Sigmoid colon (tissue), 4 donors: ENCODE measurements around the gene PSMG3.

Experiments
- POLR2A ChIP-seq, 2 donors: fragments of 450-650 bp; IDR thresholded peaks; one replicate each; pipeline ENCODE4 v1.6.1; 2016; ENCODE audit warnings: antibody characterized with exemption in 2 of 2, mild to moderate bottlenecking in 2 of 2, moderate library complexity in 2 of 2
- POLR2AphosphoS5 ChIP-seq, 4 donors: sonication (generic); formaldehyde crosslinking; IDR thresholded peaks; one replicate each; pipeline ENCODE4 v1.6.1; 2017; ENCODE audit warnings: antibody characterized with exemption in 4 of 4
- TF ChIP-seq, protein P1 (sequence below), 4 experiments: fragments of 450-650 bp in 3 of 4; fragments of 200-600 bp in 1 of 4; IDR thresholded peaks; one replicate each; pipeline ENCODE4 v1.5.1; 2016 to 2019; ENCODE audit warnings: antibody characterized with exemption in 4 of 4, mild to moderate bottlenecking in 3 of 4, moderate library complexity in 2 of 4

GRCh38 chr7:1609023-1609422, 39.2 kb upstream of the PSMG3 start:
- TF ChIP-seq POLR2A (IDR thresholded peaks at IDR 0.05) (no peak), POLR2AphosphoS5 (IDR thresholded peaks at IDR 0.05) (no peak)
- TF ChIP-seq, protein P1, sequence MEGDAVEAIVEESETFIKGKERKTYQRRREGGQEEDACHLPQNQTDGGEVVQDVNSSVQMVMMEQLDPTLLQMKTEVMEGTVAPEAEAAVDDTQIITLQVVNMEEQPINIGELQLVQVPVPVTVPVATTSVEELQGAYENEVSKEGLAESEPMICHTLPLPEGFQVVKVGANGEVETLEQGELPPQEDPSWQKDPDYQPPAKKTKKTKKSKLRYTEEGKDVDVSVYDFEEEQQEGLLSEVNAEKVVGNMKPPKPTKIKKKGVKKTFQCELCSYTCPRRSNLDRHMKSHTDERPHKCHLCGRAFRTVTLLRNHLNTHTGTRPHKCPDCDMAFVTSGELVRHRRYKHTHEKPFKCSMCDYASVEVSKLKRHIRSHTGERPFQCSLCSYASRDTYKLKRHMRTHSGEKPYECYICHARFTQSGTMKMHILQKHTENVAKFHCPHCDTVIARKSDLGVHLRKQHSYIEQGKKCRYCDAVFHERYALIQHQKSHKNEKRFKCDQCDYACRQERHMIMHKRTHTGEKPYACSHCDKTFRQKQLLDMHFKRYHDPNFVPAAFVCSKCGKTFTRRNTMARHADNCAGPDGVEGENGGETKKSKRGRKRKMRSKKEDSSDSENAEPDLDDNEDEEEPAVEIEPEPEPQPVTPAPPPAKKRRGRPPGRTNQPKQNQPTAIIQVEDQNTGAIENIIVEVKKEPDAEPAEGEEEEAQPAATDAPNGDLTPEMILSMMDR (IDR thresholded peaks at IDR 0.05) = no peak
